ENCODE results near the gene PARP8.

Gene PARP8

GRCh38 chr5:50749873-50750272, 83.4 kb downstream of the PARP8 start:
- no peak overlapping the region for H3K4me3 ChIP-seq (ENCODE audit: control insufficient read depth, low read depth, low read length)
- TF ChIP-seq, protein P1, sequence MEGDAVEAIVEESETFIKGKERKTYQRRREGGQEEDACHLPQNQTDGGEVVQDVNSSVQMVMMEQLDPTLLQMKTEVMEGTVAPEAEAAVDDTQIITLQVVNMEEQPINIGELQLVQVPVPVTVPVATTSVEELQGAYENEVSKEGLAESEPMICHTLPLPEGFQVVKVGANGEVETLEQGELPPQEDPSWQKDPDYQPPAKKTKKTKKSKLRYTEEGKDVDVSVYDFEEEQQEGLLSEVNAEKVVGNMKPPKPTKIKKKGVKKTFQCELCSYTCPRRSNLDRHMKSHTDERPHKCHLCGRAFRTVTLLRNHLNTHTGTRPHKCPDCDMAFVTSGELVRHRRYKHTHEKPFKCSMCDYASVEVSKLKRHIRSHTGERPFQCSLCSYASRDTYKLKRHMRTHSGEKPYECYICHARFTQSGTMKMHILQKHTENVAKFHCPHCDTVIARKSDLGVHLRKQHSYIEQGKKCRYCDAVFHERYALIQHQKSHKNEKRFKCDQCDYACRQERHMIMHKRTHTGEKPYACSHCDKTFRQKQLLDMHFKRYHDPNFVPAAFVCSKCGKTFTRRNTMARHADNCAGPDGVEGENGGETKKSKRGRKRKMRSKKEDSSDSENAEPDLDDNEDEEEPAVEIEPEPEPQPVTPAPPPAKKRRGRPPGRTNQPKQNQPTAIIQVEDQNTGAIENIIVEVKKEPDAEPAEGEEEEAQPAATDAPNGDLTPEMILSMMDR (conservative IDR thresholded peaks at IDR 0.05; ENCODE audit: control insufficient read depth, insufficient read depth, low read depth, low read length), result no peak
- DNase-seq (ENCODE audit: low read depth), result no peak

- H3K4me3 ChIP-seq (ENCODE audit: control insufficient read depth, low read depth, low read length), result no peak overlapping the region
- DNase-seq (ENCODE audit: low read depth), result peak; percentile 63
- TF ChIP-seq, protein P1 (conservative IDR thresholded peaks at IDR 0.05; ENCODE audit: control insufficient read depth, insufficient read depth, low read depth, low read length), result peak; percentile 92
These were observed 84.7 kb downstream of the PARP8 start for GRCh38 chr5:50751064-50751657.

DNA sequence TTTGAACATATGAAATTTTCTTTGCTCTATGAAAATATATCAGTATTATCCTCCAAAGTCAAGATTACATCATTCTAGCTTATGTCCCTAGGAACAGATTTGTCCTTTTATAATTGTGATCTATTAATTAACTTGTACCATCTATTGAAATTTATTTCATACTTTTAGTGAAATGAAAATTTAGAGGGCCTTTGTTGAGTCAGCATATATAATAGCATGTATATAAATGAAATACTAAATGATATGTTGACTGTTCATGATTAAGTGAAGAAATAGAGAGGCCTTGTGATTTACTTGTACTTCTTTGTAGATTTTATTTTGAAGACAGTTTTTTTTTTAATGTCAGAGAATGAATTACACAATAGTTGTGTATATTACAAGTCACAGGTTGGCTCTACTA, 86.4 kb downstream of the PARP8 start:
- TF ChIP-seq, protein P1 (conservative IDR thresholded peaks at IDR 0.05; ENCODE audit: control insufficient read depth, insufficient read depth, low read depth, low read length), result no peak
- DNase-seq (ENCODE audit: low read depth), result no peak

DNA sequence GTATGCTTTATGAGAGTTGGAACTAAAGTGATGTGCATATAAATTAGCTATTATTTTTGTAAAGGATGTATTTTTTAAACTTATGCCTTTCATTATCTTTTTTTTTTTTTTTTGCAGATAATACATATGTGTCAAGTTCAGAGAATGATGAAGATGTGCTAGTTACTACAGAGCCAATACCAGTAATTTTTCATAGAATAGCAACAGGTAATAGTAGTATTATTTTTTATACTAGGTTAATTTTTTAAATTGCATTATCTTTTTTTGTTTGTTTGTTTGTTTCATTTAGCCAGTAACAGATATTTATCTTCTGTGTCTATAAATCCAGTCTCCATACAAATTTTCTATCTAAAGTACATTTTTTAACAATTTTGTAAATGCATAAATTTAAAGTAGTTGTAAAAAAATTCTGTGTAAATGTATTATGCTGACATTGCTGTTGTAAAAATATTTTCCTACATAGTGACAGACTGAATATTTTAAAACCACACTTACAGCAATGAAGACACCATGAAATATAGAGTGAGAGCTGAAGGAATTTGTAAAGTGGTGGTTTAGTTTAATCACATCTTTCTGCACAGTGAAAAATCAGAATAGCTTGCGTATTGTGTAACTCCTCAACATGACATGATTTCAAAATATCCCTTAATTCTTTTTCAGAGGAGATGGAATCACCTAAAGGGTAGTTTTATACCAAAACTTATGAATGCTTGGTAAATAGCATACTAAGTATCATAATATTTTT, 93.3 kb downstream of the PARP8 start:
- TF ChIP-seq, protein P1 (conservative IDR thresholded peaks at IDR 0.05; ENCODE audit: control insufficient read depth, insufficient read depth, low read depth, low read length), result no peak
- no peak overlapping the region for H3K4me3 ChIP-seq (ENCODE audit: control insufficient read depth, low read depth, low read length)
- DNase-seq (ENCODE audit: low read depth), result no peak

More for the DNA sequence above, 86.4 kb downstream of the PARP8 start:
- H3K4me3 ChIP-seq (ENCODE audit: control insufficient read depth, low read depth, low read length), result no peak overlapping the region

DNA sequence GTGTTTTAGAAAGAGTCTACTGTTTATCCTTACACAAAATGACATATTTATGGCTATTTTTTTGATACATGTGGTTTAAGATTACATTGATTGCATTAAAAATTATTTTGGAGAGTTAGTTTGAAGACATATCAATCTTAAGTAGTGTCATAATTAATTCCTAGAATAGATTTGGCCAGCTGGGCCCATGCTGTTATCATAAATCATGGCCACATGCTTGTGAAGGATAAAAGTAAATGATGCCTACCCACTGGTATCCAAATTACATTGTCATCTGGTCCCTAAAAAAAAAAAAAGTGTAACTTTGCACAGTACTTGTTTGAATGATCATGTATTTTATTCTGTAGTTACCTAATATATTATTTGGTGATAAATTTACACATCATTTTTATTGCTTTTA, 96.9 kb downstream of the PARP8 start:
- no peak overlapping the region for H3K4me3 ChIP-seq (ENCODE audit: control insufficient read depth, low read depth, low read length)
- TF ChIP-seq, protein P1 (conservative IDR thresholded peaks at IDR 0.05; ENCODE audit: control insufficient read depth, insufficient read depth, low read depth, low read length), result no peak
- no peak for DNase-seq (ENCODE audit: low read depth)

DNA sequence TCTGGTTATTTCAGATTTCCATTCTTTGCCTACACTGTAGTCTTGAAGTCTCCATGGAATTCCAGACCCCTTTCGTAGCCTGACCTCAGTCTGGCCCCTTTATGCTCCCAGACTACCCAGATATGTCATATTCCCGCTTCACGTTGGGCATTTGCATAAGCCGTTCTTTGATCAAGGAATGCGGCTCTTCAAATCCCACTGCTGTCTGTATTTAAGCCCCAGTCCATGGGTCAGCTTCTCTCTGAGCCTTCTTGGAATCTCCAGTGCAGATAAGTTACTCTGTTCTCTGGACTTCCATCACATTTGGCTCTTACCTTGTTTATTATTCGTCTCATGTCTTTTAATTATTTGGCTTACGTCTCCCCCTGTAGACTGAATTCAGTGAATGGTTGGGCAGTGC, 97.4 kb downstream of the PARP8 start:
- TF ChIP-seq, protein P1 (conservative IDR thresholded peaks at IDR 0.05; ENCODE audit: control insufficient read depth, insufficient read depth, low read depth, low read length), result no peak
- H3K4me3 ChIP-seq (ENCODE audit: control insufficient read depth, low read depth, low read length), result no peak overlapping the region
- DNase-seq (ENCODE audit: low read depth), result no peak
